H1 (cell line): Measurements from ENCODE around the gene UBTD2. TPM values are rescaled to one million over a fixed set of nuclear protein-coding genes. Genes with fewer than 3 reads are reported as not detected.

Experiments
- BCL11A ChIP-seq, 2 experiments: IDR thresholded peaks; one replicate each; pipeline ENCODE4 v1.6.1; 2011; ENCODE audit warnings: low read depth in 2 of 2, low read length in 2 of 2, mild to moderate bottlenecking in 2 of 2
- NANOG ChIP-seq: IDR thresholded peaks from 2 replicates; pipeline ENCODE4 v1.6.1; 2011; ENCODE audit warnings: low read length, low read depth, mild to moderate bottlenecking, inconsistent platforms; ENCODE audit not compliant: insufficient read depth, poor library complexity, severe bottlenecking
- TAF1 ChIP-seq: IDR thresholded peaks from 2 replicates; pipeline ENCODE4 v1.6.1; 2011; ENCODE audit warnings: mild to moderate bottlenecking, low read depth, low read length
- TCF12 ChIP-seq: IDR thresholded peaks from 2 replicates; pipeline ENCODE4 v1.6.1; 2011; ENCODE audit warnings: low read depth, mild to moderate bottlenecking, low read length
- polyA plus RNA-seq, 7 experiments: library from polyadenylated mRNA; depleted of rRNA in 3 of 7; stranded (reverse) in 5 of 7; unstranded in 2 of 7; fragments of >200 nt in 5 of 7; fragments of 200-250 nt in 2 of 7; gene quantifications; 1 replicate in 5 of 7; 2 replicates in 1 of 7; 4 replicates in 1 of 7; pipeline versions ENCODE4 v1.2.1 to v1.2.3, GENCODE V29; 2011 to 2013; ENCODE audit warnings: missing spikeins in 2 of 7, mixed read lengths in 2 of 7
- total RNA-seq: library from RNA; stranded (reverse); fragmentation: NEBNext Ultra II Directional; extraction: Animal tissue kit (Norgen Biotek cat#: 25700); gene quantifications from 2 replicates; pipeline ENCODE4 v1.2.1, GENCODE V29; 2021
- TF ChIP-seq, protein P1 (sequence below): fragments of 300-600 bp; sonication (generic); IDR thresholded peaks from 2 replicates; pipeline ENCODE4 v1.7.1; 2012; ENCODE audit warnings: low read length, moderate library complexity, mild to moderate bottlenecking, inconsistent platforms; ENCODE audit not compliant: insufficient replicate concordance
- TF ChIP-seq, protein P2 (sequence below): IDR thresholded peaks from 2 replicates; pipeline ENCODE4 v1.6.1; 2011; ENCODE audit warnings: low read depth, mild to moderate bottlenecking, low read length; ENCODE audit not compliant: insufficient read depth

UBTD2 gene
- total and polyA plus RNA-seq, 2 of the 8 experiments (the other 6 are each of a cell fraction or from before 2014, with no cell fraction given): 14.5 to 39.2 TPM

DNA sequence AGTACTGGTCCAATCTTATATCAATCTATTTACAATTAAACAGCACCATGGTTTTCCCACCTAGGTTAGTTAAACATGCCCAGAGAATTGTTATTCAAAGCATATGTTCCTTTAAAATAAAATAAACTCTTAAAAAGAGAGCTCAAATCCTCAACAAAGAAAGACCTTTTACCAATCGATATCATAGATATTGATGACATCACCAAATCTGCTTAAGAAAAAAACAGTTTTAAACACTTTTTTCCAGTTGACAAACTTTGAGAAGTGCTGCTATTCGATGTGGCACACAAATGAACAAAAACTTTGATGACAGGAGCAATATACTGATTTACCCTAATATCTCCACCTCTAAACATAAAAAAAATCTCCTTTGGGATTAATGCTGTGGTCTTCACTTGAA, 73.8 kb downstream of the UBTD2 start (continued):
- TF ChIP-seq, protein P1, sequence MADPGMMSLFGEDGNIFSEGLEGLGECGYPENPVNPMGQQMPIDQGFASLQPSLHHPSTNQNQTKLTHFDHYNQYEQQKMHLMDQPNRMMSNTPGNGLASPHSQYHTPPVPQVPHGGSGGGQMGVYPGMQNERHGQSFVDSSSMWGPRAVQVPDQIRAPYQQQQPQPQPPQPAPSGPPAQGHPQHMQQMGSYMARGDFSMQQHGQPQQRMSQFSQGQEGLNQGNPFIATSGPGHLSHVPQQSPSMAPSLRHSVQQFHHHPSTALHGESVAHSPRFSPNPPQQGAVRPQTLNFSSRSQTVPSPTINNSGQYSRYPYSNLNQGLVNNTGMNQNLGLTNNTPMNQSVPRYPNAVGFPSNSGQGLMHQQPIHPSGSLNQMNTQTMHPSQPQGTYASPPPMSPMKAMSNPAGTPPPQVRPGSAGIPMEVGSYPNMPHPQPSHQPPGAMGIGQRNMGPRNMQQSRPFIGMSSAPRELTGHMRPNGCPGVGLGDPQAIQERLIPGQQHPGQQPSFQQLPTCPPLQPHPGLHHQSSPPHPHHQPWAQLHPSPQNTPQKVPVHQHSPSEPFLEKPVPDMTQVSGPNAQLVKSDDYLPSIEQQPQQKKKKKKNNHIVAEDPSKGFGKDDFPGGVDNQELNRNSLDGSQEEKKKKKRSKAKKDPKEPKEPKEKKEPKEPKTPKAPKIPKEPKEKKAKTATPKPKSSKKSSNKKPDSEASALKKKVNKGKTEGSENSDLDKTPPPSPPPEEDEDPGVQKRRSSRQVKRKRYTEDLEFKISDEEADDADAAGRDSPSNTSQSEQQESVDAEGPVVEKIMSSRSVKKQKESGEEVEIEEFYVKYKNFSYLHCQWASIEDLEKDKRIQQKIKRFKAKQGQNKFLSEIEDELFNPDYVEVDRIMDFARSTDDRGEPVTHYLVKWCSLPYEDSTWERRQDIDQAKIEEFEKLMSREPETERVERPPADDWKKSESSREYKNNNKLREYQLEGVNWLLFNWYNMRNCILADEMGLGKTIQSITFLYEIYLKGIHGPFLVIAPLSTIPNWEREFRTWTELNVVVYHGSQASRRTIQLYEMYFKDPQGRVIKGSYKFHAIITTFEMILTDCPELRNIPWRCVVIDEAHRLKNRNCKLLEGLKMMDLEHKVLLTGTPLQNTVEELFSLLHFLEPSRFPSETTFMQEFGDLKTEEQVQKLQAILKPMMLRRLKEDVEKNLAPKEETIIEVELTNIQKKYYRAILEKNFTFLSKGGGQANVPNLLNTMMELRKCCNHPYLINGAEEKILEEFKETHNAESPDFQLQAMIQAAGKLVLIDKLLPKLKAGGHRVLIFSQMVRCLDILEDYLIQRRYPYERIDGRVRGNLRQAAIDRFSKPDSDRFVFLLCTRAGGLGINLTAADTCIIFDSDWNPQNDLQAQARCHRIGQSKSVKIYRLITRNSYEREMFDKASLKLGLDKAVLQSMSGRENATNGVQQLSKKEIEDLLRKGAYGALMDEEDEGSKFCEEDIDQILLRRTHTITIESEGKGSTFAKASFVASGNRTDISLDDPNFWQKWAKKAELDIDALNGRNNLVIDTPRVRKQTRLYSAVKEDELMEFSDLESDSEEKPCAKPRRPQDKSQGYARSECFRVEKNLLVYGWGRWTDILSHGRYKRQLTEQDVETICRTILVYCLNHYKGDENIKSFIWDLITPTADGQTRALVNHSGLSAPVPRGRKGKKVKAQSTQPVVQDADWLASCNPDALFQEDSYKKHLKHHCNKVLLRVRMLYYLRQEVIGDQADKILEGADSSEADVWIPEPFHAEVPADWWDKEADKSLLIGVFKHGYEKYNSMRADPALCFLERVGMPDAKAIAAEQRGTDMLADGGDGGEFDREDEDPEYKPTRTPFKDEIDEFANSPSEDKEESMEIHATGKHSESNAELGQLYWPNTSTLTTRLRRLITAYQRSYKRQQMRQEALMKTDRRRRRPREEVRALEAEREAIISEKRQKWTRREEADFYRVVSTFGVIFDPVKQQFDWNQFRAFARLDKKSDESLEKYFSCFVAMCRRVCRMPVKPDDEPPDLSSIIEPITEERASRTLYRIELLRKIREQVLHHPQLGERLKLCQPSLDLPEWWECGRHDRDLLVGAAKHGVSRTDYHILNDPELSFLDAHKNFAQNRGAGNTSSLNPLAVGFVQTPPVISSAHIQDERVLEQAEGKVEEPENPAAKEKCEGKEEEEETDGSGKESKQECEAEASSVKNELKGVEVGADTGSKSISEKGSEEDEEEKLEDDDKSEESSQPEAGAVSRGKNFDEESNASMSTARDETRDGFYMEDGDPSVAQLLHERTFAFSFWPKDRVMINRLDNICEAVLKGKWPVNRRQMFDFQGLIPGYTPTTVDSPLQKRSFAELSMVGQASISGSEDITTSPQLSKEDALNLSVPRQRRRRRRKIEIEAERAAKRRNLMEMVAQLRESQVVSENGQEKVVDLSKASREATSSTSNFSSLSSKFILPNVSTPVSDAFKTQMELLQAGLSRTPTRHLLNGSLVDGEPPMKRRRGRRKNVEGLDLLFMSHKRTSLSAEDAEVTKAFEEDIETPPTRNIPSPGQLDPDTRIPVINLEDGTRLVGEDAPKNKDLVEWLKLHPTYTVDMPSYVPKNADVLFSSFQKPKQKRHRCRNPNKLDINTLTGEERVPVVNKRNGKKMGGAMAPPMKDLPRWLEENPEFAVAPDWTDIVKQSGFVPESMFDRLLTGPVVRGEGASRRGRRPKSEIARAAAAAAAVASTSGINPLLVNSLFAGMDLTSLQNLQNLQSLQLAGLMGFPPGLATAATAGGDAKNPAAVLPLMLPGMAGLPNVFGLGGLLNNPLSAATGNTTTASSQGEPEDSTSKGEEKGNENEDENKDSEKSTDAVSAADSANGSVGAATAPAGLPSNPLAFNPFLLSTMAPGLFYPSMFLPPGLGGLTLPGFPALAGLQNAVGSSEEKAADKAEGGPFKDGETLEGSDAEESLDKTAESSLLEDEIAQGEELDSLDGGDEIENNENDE: no peak
- TF ChIP-seq TAF1 (no peak), BCL11A (IDR thresholded peaks at IDR 0.05; ENCODE audit: low read depth in 2 of 2, low read length in 2 of 2) (no peak), NANOG (no peak), TCF12 (no peak)
- TF ChIP-seq, protein P2, sequence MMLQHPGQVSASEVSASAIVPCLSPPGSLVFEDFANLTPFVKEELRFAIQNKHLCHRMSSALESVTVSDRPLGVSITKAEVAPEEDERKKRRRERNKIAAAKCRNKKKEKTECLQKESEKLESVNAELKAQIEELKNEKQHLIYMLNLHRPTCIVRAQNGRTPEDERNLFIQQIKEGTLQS: no peak
